A549 (cell line): ENCODE measurements around the gene ANKRD29. TPM values are rescaled to one million over a fixed set of nuclear protein-coding genes. Genes with fewer than 3 reads are reported as not detected.

Source experiments
- ATAC-seq, 2 experiments: fragments of 200-7000 bp in 1 of 2; fragments of >200 bp in 1 of 2; cut with Nextera tagmentation in 1 of 2; cut with Tn5 transposase in 1 of 2; 3 replicates each; pipeline versions ENCODE4 v1.8.0 to v1.9.1; 2018 to 2020; ENCODE audit warnings: mild to moderate bottlenecking in 1 of 2, moderate library complexity in 1 of 2
- CTCF ChIA-PET: fragments of 300-600 bp; sonication (Branson Sonifier 250); formaldehyde crosslinking; extraction: SDS; loops from one replicate; lab custom pipeline; 2021; ENCODE audit warnings: antibody characterized with exemption, inconsistent platforms; lab: Yijun Ruan, JAX
- POLR2A ChIA-PET: fragments of 350-600 bp; formaldehyde crosslinking; extraction: SDS; loops from one replicate; lab custom pipeline; 2021; ENCODE audit warnings: antibody characterized with exemption, inconsistent platforms; lab: Yijun Ruan, JAX
- DNase-seq, 2 experiments: peaks; one replicate each; pipeline versions ENCODE4 v3.0.0 to v3.0.0-alpha.2; 2011 to 2016; ENCODE audit warnings: low read depth in 1 of 2, low spot score in 1 of 2
- FAIRE-seq: peaks from 2 replicates; lab custom pipeline; 2011; peaks lifted over from hg19 to GRCh38; lab: Jason Lieb, UNC
- H3K27ac ChIP-seq, 2 experiments: fragments of >200 bp; sonication (Bioruptor Twin); formaldehyde crosslinking; 3 replicates each; pipeline ENCODE4 v1.5.1; 2016 to 2017
- H3K4me1 ChIP-seq: fragments of >200 bp; sonication (Bioruptor Twin); formaldehyde crosslinking; 3 replicates; pipeline ENCODE4 v1.6.1; 2016
- H3K4me2 ChIP-seq: fragments of >200 bp; sonication (Bioruptor Twin); formaldehyde crosslinking; 3 replicates; pipeline ENCODE4 v1.6.1; 2016
- H3K4me3 ChIP-seq: fragments of >200 bp; sonication (Bioruptor Twin); formaldehyde crosslinking; 3 replicates; pipeline ENCODE4 v1.5.1; 2016
- H3K9me3 ChIP-seq: fragments of >200 bp; sonication (Bioruptor Twin); formaldehyde crosslinking; 3 replicates; pipeline ENCODE4 v1.6.1; 2016
- CEBPB ChIP-seq, 2 experiments: fragments of >200 bp in 1 of 2; sonication (Bioruptor Twin) in 1 of 2; formaldehyde crosslinking in 1 of 2; IDR thresholded peaks; 2 replicates each; pipeline ENCODE4 v1.6.1; 2012 to 2016
- CHD2 ChIP-seq: fragments of 150-350 bp; IDR thresholded peaks from 2 replicates; pipeline ENCODE4 v1.6.1; 2014; ENCODE audit warnings: low read length; ENCODE audit not compliant: partially characterized antibody
- CHD4 ChIP-seq: fragments of 200-600 bp; sonication (generic); IDR thresholded peaks from 2 replicates; pipeline ENCODE4 v1.6.1; 2016; ENCODE audit warnings: antibody characterized with exemption, mild to moderate bottlenecking, borderline replicate concordance
- CTCF ChIP-seq: fragments of >200 bp; sonication (Bioruptor Twin); formaldehyde crosslinking; IDR thresholded peaks from 3 replicates; pipeline ENCODE4 v1.5.1; 2016
- EHMT2 ChIP-seq: fragments of 200-600 bp; sonication (generic); IDR thresholded peaks from 2 replicates; pipeline ENCODE4 v1.6.1; 2016; ENCODE audit warnings: antibody characterized with exemption, low read depth, mild to moderate bottlenecking, moderate library complexity
- ELK1 ChIP-seq: fragments of 150-350 bp; IDR thresholded peaks from 2 replicates; pipeline ENCODE4 v1.6.1; 2014; ENCODE audit warnings: low read depth, mild to moderate bottlenecking, low read length
- GATA3 ChIP-seq: IDR thresholded peaks from 2 replicates; pipeline ENCODE4 v1.6.1; 2012; ENCODE audit warnings: borderline replicate concordance
- HEYL ChIP-seq: fragments of 250-450 bp; sonication (Bioruptor Pico); IDR thresholded peaks from 2 replicates; pipeline ENCODE4 v1.8.0; 2021; ENCODE audit warnings: mild to moderate bottlenecking, moderate library complexity
- KDM5A ChIP-seq: fragments of 200-600 bp; sonication (generic); IDR thresholded peaks from 2 replicates; pipeline ENCODE4 v1.6.1; 2016; ENCODE audit warnings: antibody characterized with exemption, mild to moderate bottlenecking
- MAZ ChIP-seq: fragments of 150-350 bp; IDR thresholded peaks from 2 replicates; pipeline ENCODE4 v1.6.1; 2014; ENCODE audit warnings: antibody characterized with exemption, low read depth, low read length, borderline replicate concordance
- MYC ChIP-seq: IDR thresholded peaks from 2 replicates; pipeline ENCODE4 v1.6.1; 2012; ENCODE audit warnings: mild to moderate bottlenecking, inconsistent platforms, low read length, improper control_type of control experiment, borderline replicate concordance
- NPAS2 ChIP-seq: fragments of 250-450 bp; sonication (Bioruptor Pico); IDR thresholded peaks from 2 replicates; pipeline ENCODE4 v1.8.0; 2022; ENCODE audit warnings: mild to moderate bottlenecking, moderate library complexity, borderline replicate concordance
- NR3C1 ChIP-seq: fragments of >200 bp; sonication (Bioruptor Twin); formaldehyde crosslinking; IDR thresholded peaks from 3 replicates; pipeline ENCODE4 v1.6.1; 2017
- PBX3 ChIP-seq: IDR thresholded peaks from 2 replicates; pipeline ENCODE4 v1.6.1; 2012
- RAD21 ChIP-seq, 2 experiments: fragments of >200 bp in 1 of 2; sonication (Bioruptor Twin) in 1 of 2; formaldehyde crosslinking in 1 of 2; IDR thresholded peaks in 1 of 2; conservative IDR thresholded peaks in 1 of 2; 2 replicates in 1 of 2; 3 replicates in 1 of 2; pipeline ENCODE4 v1.6.1; 2012 to 2018; ENCODE audit warnings: inconsistent platforms in 1 of 2
- RARB ChIP-seq: fragments of 250-450 bp; sonication (Bioruptor Pico); IDR thresholded peaks from 2 replicates; pipeline ENCODE4 v1.8.0; 2021; ENCODE audit warnings: mild to moderate bottlenecking, moderate library complexity
- RCOR1 ChIP-seq: fragments of 150-350 bp; IDR thresholded peaks from 2 replicates; pipeline ENCODE4 v1.6.1; 2014; ENCODE audit warnings: antibody characterized with exemption, low read length, low read depth
- USF2 ChIP-seq: fragments of 450-650 bp; IDR thresholded peaks from 2 replicates; pipeline ENCODE4 v1.6.1; 2014; ENCODE audit warnings: antibody characterized with exemption
- ZC3H11A ChIP-seq: fragments of 450-650 bp; IDR thresholded peaks from 2 replicates; pipeline ENCODE4 v1.6.1; 2014; ENCODE audit warnings: antibody characterized with exemption, mild to moderate bottlenecking
- ZNF302 ChIP-seq: fragments of 250-450 bp; sonication (Bioruptor Pico); IDR thresholded peaks from 2 replicates; pipeline ENCODE4 v1.9.0; 2021; ENCODE audit warnings: inconsistent platforms, mild to moderate bottlenecking, moderate library complexity
- WGBS: methylation state at CpG from one replicate; pipeline ENCODE4 v1.1.6; 2017; ENCODE audit errors: missing lambda C conversion rate; 5-methylcytosine and 5-hydroxymethylcytosine counted together
- polyA plus RNA-seq, 4 experiments: library from polyadenylated mRNA; depleted of rRNA in 3 of 4; stranded (reverse); fragments of >200 nt; fragmentation: RNase III in 1 of 4; extraction: RNeasy Plus Mini Kit Qiagen cat#74134 plus additional on column Dnase treatment in 1 of 4; gene quantifications; 2 replicates in 3 of 4; 3 replicates in 1 of 4; pipeline ENCODE4 v1.2.3, GENCODE V29; 2011 to 2017

The ANKRD29 gene
- polyA plus RNA-seq, 2 of the 4 experiments (the other 2 are of a cell fraction) = 12.4 to 25.4 TPM

- no peak overlapping the region for H3K4me3 ChIP-seq
- H3K9me3 ChIP-seq = no peaks in the 10 kb centered on the region
- no peak for FAIRE-seq
- WGBS = 90% methylated on average over 8 of the region's 8 CpGs
- TF ChIP-seq CEBPB (IDR thresholded peaks at IDR 0.05) (no peak), CTCF (no peak)
- TF ChIP-seq, all 56 proteins: peak for 0
- no peak for ATAC-seq
- DNase-seq = no peak
- Histone ChIP-seq H3K4me1 (peaks cover 43% of the 10 kb centered on the region), H3K27ac (peak overlapping the region; percentile 21 to 83; a peak in 3 of 6 replicates), H3K4me2 (no peak overlapping the region)
- CTCF ChIA-PET = no interaction called here
- POLR2A ChIA-PET = no interaction called here
These were observed 13.6 kb downstream of the ANKRD29 start for GRCh38 chr18:23648940-23649607.

DNA sequence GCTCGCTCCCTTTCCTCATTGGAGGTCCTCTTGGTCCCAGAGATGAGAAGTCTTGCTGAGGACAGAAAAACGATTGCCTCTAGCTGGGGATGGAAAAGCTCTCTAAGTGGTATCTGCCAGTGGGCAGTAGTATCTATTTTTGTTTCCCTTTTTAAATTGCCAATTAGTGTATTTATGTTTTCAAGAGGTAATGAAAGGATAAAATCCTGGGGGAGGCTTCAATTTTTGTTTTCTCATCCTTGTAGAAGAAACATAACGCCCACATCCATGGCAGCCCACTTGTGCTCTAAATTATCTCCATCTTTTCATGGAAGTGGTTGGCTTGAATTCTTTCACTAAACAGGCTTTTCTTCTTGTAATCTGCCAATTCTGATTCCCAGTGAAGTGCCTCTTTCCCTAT lies 14.3 kb downstream of the ANKRD29 start:
- WGBS = 90% methylated on average over 3 of the region's 3 CpGs
- Histone ChIP-seq H3K4me2 (no peak overlapping the region), H3K27ac (no peak overlapping the region; a peak in 2 of 6 replicates), H3K4me1 (peaks cover 43% of the 10 kb centered on the region), H3K9me3 (no peaks in the 10 kb centered on the region), H3K4me3 (no peak overlapping the region)
- FAIRE-seq = no peak
- DNase-seq = no peak
- ChIA-PET POLR2A (no interaction called here), CTCF (interaction anchor here (1.0 kb wide), 1 partner anchor 27 kb away, joined by 3 read pairs; no protein-coding TSS in a partner anchor)
- ATAC-seq = no peak
- TF ChIP-seq CHD4 = no peak
- TF ChIP-seq EHMT2 = no peak
- TF ChIP-seq RAD21 (conservative IDR thresholded peaks at IDR 0.05 in 1 of 2, IDR thresholded peaks at IDR 0.05 in 1 of 2) = no peak
- no peak for TF ChIP-seq PBX3
- TF ChIP-seq NR3C1 = no peak
- TF ChIP-seq USF2 = no peak
- no peak for TF ChIP-seq HEYL (CRISPR knock-in tag)
- TF ChIP-seq ELK1 = no peak
- no peak for TF ChIP-seq RCOR1
- no peak for TF ChIP-seq MYC
- TF ChIP-seq MAZ = no peak
- no peak for TF ChIP-seq ZNF302 (CRISPR knock-in tag)
- no peak for TF ChIP-seq KDM5A
- TF ChIP-seq NPAS2 (CRISPR knock-in tag) = no peak
- no peak for TF ChIP-seq CHD2
- no peak for TF ChIP-seq GATA3
- no peak for TF ChIP-seq ZC3H11A
- no peak for TF ChIP-seq RARB (CRISPR knock-in tag)
